HL-60 (cell line): Measurements from ENCODE around the gene WDR37.

ENCODE experiments used
- CTCF ChIP-seq: IDR thresholded peaks from one replicate; pipeline ENCODE4 v1.5.1; 2011; ENCODE audit warnings: low read length, control low read depth, inconsistent platforms; ENCODE audit not compliant: insufficient read depth
- GABPA ChIP-seq: IDR thresholded peaks from 2 replicates; pipeline ENCODE4 v1.6.1; 2012; ENCODE audit warnings: low read depth
- POLR2AphosphoS5 ChIP-seq: IDR thresholded peaks from 2 replicates; pipeline ENCODE4 v1.6.1; 2012; ENCODE audit warnings: low read depth
- REST ChIP-seq: IDR thresholded peaks from 2 replicates; pipeline ENCODE4 v1.6.1; 2012; ENCODE audit warnings: low read depth; ENCODE audit not compliant: insufficient replicate concordance
- SPI1 ChIP-seq: IDR thresholded peaks from 2 replicates; pipeline ENCODE4 v1.6.1; 2012; ENCODE audit warnings: low read depth, mild to moderate bottlenecking, borderline replicate concordance

GRCh38 chr10:1044146-1044545 lies 12.0 kb upstream of the WDR37 start:
- TF ChIP-seq REST (no peak), CTCF (no peak), POLR2AphosphoS5 (no peak), GABPA (no peak), SPI1 (no peak)
